ENCODE measurements around the gene NQO1.
"Not testable (repeated sequence)": the region's sequence is repeated elsewhere in the genome, so short reads cannot be mapped to it uniquely, and the experiment has no call there.

The NQO1 gene

GRCh38 chr16:69726313-69727060 lies at the start of gene NQO1:
Gene NQO1, minus strand, starts transcription at chr16:69726560. Its CDS starts 121 bp downstream, at chr16:69726439.
- DNase-seq (ENCODE audit: low spot score), result peak; percentile 93

- DNase-seq (ENCODE audit: low spot score), result no peak
Observed at GRCh38 chr16:69775563-69775962, 49.2 kb upstream of the NQO1 start.

GRCh38 chr16:69773260-69773947 lies 47.0 kb upstream of the NQO1 start:
- no peak for DNase-seq (ENCODE audit: low spot score)

GRCh38 chr16:69771651-69771967 lies 45.2 kb upstream of the NQO1 start:
- no peak for DNase-seq (ENCODE audit: low spot score)

GRCh38 chr16:69769404-69769803 lies 43.0 kb upstream of the NQO1 start:
- DNase-seq (ENCODE audit: low spot score), result no peak

- DNase-seq (ENCODE audit: low spot score), result no peak
Observed at GRCh38 chr16:69768666-69769065, 42.3 kb upstream of the NQO1 start.

GRCh38 chr16:69767459-69768229 lies 41.3 kb upstream of the NQO1 start:
- DNase-seq (ENCODE audit: low spot score), result no peak

GRCh38 chr16:69763599-69763942 lies 37.2 kb upstream of the NQO1 start:
- no peak for DNase-seq (ENCODE audit: low spot score)

GRCh38 chr16:69762814-69763598 lies 36.6 kb upstream of the NQO1 start:
- peak; percentile 38 for DNase-seq (ENCODE audit: low spot score)

GRCh38 chr16:69761983-69762813 lies 35.8 kb upstream of the NQO1 start, which contains the start of gene WWP2:
Gene WWP2, plus strand, starts transcription at chr16:69762332. Its CDS starts 24,679 bp downstream, at chr16:69787011.
- peak; percentile 86 for DNase-seq (ENCODE audit: low spot score)

GRCh38 chr16:69757375-69757774 lies 31.0 kb upstream of the NQO1 start:
- not testable (repeated sequence) for DNase-seq (ENCODE audit: low spot score)

GRCh38 chr16:69756705-69757104 lies 30.3 kb upstream of the NQO1 start:
- DNase-seq (ENCODE audit: low spot score), result no peak

GRCh38 chr16:69754469-69755310 lies 28.3 kb upstream of the NQO1 start, which contains the start of gene NOB1:
Gene NOB1, minus strand, starts transcription at chr16:69754926. Its CDS starts 16 bp downstream, at chr16:69754910.
- peak; percentile 96 for DNase-seq (ENCODE audit: low spot score)

GRCh38 chr16:69754143-69754468 lies 27.7 kb upstream of the NQO1 start:
- DNase-seq (ENCODE audit: low spot score), result no peak

- DNase-seq (ENCODE audit: low spot score), result no peak
Observed at GRCh38 chr16:69748694-69749345, 22.5 kb upstream of the NQO1 start.

- DNase-seq (ENCODE audit: low spot score), result no peak
Observed at GRCh38 chr16:69747115-69747514, 20.8 kb upstream of the NQO1 start.

- no peak for DNase-seq (ENCODE audit: low spot score)
Observed at GRCh38 chr16:69745959-69746358, 19.6 kb upstream of the NQO1 start.

GRCh38 chr16:69745232-69745612 lies 18.9 kb upstream of the NQO1 start:
- DNase-seq (ENCODE audit: low spot score), result no peak

- DNase-seq (ENCODE audit: low spot score), result no peak
Observed at GRCh38 chr16:69744363-69745231, 18.2 kb upstream of the NQO1 start.

Measured in AG08396 (cell line).